Epithelial cell of proximal tubule (primary cell): ENCODE results near the gene PPARA. TPM values are rescaled to one million over a fixed set of nuclear protein-coding genes. Genes with fewer than 3 reads are reported as not detected.

ENCODE experiments used
- DNase-seq: peaks from one replicate; pipeline ENCODE4 v3.0.0-alpha.2; 2011; ENCODE audit warnings: low read depth
- H3K4me3 ChIP-seq: 2 replicates; pipeline ENCODE4 v1.5.1; 2011; ENCODE audit warnings: low read depth, mild to moderate bottlenecking, low read length
- total RNA-seq: library from RNA; depleted of rRNA; stranded (reverse); fragments of >200 nt; gene quantifications from 2 replicates; pipeline ENCODE4 v1.2.3, GENCODE V29; 2015
- TF ChIP-seq, protein P1 (sequence below): conservative IDR thresholded peaks from 2 replicates; pipeline ENCODE4 v1.5.1; 2012; ENCODE audit warnings: low read depth, mild to moderate bottlenecking, low read length

PPARA gene
- total RNA-seq, 1 donor from 2014 or later: 18.5 TPM

DNA sequence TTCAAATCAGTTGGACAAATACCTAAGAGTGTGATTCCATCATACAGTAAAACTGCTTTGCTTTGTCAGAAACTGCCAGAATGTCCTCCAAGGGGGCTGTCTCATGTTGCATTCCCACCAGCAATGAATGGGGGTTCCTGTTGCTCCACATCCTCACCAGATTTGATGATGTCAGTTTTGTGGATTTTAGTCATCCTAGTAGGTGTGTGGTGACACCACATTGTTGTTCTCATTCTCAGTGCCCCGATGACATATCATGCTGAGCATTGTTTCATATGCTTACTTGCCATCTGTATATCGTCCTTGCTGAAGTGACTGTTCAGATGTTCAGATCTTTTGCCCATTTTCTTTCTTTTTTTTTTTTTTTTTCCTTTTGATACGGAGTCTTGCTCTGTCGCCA lies 62.7 kb downstream of the PPARA start:
- DNase-seq: no peak
- TF ChIP-seq, protein P1, sequence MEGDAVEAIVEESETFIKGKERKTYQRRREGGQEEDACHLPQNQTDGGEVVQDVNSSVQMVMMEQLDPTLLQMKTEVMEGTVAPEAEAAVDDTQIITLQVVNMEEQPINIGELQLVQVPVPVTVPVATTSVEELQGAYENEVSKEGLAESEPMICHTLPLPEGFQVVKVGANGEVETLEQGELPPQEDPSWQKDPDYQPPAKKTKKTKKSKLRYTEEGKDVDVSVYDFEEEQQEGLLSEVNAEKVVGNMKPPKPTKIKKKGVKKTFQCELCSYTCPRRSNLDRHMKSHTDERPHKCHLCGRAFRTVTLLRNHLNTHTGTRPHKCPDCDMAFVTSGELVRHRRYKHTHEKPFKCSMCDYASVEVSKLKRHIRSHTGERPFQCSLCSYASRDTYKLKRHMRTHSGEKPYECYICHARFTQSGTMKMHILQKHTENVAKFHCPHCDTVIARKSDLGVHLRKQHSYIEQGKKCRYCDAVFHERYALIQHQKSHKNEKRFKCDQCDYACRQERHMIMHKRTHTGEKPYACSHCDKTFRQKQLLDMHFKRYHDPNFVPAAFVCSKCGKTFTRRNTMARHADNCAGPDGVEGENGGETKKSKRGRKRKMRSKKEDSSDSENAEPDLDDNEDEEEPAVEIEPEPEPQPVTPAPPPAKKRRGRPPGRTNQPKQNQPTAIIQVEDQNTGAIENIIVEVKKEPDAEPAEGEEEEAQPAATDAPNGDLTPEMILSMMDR: no peak
- H3K4me3 ChIP-seq: no peak overlapping the region

DNA sequence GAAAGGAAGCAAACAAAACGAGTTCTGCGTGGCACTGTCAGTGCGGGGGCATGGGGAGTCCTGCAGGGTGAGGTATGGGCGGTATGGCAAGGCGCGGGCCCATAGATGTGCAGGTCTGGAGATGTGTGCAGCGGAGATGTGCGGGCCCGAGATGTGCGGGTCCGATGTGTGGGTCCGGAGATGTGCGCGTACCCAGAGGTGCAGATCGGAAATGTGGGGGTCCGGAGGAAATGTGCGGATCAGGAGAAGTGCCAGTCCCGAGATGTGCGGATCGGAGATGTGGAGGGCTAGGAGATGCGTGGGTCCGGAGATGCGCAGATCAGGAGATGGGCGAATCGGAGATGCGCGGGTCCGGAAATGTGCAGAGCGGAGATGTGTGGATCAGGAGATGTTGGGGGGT lies 63.8 kb downstream of the PPARA start:
- no peak for DNase-seq
- H3K4me3 ChIP-seq: no peak overlapping the region
- TF ChIP-seq, protein P1: no peak

DNA sequence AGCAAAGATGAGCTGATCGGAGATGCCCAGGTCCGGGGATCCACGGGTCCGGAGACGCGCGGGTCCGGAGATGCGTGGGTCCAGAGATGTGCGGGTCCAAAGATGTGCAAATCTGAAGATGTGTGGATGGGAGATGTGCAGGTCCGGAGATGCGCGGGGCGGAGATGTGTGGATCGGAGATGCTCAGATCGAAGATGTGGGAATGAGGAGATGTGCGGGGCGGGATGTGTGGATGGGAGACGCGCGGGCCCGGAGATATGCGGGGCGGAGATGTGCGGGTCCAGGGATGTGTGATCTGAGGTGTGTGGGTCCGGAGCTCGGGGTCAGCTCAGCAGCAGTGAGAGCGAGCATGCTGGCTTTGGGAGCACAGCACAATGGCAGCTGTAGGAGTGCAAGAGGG lies 64.3 kb downstream of the PPARA start:
- no peak for DNase-seq
- H3K4me3 ChIP-seq: no peak overlapping the region
- TF ChIP-seq, protein P1: no peak

DNA sequence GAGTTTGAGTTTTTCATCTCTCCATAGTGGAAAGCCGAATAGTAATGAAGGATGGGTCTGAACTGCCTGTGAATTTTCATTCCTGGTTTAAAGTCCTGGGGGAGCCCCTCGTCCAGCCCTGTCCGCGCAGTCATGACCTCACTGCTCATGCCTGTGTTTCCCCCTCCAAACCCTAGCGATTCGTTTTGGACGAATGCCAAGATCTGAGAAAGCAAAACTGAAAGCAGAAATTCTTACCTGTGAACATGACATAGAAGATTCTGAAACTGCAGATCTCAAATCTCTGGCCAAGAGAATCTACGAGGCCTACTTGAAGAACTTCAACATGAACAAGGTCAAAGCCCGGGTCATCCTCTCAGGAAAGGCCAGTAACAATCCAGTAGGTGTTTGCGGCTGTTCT lies 69.3 kb downstream of the PPARA start:
- TF ChIP-seq, protein P1: no peak
- H3K4me3 ChIP-seq: no peak overlapping the region
- no peak for DNase-seq

- DNase-seq: no peak
- TF ChIP-seq, protein P1: no peak
- no peak overlapping the region for H3K4me3 ChIP-seq
Observed at GRCh38 chr22:46220921-46221320, 70.6 kb downstream of the PPARA start.

GRCh38 chr22:46224044-46224897 lies 73.9 kb downstream of the PPARA start:
- TF ChIP-seq, protein P1: no peak
- H3K4me3 ChIP-seq: no peak overlapping the region
- DNase-seq: no peak

DNA sequence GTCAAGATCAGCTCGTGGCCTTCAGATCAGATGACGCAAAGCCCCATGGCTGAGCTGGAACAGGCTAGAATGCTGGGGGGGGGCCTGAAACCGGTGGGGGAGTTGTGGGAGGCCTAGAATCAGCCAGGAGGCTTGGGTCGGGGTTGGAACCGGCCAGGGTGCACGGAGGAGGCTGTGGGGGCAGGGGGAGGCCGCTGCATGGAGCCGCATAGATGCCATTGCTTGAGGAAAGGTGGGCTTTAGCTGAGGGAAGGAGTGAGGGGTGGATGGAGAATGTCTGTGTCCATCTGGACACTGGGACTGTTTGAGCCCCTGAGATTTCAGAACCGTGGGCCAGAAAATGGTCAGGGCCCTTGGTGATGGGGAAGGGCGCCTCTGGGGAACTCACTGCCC lies 74.6 kb downstream of the PPARA start:
- DNase-seq: no peak
- no peak overlapping the region for H3K4me3 ChIP-seq
- TF ChIP-seq, protein P1: no peak
